SH-SY5Y (cell line): ENCODE data around the gene INPP5A.

Source experiments
- GATA2 ChIP-seq: IDR thresholded peaks from 2 replicates; pipeline ENCODE4 v1.6.1; 2011; ENCODE audit warnings: mild to moderate bottlenecking, low read depth, low read length
- GATA3 ChIP-seq: IDR thresholded peaks from 2 replicates; pipeline ENCODE4 v1.6.1; 2011; ENCODE audit warnings: low read depth, mild to moderate bottlenecking, low read length, moderate library complexity

The INPP5A gene

DNA sequence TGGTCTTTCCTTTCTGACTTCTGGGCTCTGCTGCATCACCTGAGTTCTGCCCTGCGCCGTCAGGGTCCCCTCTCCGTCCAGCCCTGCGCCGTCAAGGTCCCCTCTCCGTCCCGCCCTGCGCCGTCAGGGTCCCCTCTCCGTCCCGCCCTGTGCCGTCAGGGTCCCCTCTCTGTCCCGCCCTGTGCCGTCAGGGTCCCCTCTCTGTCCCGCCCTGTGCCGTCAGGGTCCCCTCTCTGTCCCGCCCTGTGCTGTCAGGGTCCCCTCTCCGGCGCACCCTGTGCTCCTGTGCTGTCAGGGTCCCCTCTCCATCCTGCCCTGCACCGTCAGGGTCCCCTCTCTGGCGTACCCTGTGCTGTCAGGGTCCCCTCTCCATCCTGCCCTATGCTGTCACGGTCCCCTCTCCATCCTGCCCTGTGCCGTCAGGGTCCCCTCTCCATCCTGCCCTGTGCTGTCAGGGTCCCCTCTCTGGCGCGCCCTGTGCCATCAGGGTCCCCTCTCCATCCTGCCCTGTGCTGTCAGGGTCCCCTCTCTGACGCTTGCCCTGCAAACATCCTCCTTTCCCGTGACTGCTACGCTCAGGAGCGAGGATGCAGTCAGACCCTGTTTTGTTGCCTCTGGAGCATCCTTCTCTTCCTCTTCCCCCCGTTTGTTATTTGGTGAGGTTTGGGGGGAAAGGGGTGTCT is 66.4 kb downstream of the INPP5A start:
- TF ChIP-seq GATA2 (no peak), GATA3 (no peak)

DNA sequence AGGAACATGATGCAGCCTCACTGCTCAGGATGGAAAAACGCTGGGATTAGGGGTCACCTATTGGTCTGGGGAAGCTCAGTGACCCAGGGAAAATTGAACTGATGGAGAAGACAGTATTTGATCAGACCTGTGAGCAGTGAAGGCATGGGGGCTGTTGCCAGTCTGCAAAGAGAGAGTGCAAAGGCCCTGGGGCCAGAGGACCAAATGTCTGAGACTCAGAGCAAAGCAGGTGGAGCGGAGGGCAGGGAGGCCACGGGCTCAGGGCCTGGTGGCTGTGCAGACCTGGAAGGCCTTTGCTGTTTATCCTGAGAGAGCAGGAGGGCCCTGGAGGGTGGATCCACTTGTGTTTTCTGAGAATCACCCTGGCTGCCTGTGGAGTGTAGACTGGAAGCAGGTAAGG is 67.1 kb downstream of the INPP5A start:
- TF ChIP-seq GATA3, result no peak
- TF ChIP-seq GATA2, result no peak

DNA sequence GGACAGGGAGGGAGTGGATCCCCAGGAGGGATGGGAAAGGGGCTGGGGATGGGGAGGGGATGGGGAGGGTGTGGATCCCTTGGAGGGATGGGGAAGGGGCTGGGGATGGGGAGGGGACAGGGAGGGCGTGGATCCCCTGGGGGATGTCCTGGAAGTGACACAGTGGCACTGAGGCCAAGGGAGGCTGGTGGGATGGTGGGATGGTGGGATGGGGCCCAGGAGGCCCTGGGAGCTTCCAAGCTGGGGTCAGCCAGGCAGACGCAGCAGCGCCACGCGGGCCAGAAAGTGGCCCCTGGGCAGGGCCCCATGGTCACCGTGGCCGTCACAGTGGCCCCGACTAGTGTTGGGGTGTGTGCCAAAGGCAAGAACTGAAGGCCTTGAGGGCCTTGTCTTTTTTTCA is 67.8 kb downstream of the INPP5A start:
- TF ChIP-seq GATA2, result no peak
- no peak for TF ChIP-seq GATA3

DNA sequence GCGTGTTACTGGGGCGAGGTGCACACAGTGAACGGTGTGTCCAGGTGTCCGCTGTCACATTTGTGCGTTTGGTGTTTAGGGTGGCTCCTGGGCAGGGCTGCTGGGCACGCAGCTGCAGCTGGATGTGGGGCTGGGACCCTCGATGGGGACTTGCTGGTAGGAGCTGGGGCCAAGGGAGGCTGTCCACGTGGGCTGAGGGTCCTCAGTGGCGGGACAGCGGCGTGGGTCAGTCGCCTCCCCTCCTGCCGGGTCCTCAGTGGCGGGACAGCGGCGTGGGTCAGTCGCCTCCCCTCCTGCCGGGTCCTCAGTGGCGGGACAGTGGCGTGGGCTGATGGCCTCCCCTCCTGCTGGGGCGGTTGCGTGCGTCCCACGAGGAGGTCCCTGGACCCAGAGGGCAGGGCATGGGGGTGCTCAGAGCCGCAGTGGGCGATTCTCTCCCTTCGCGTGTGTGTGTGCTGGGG is 68.5 kb downstream of the INPP5A start:
- no peak for TF ChIP-seq GATA3
- no peak for TF ChIP-seq GATA2

DNA sequence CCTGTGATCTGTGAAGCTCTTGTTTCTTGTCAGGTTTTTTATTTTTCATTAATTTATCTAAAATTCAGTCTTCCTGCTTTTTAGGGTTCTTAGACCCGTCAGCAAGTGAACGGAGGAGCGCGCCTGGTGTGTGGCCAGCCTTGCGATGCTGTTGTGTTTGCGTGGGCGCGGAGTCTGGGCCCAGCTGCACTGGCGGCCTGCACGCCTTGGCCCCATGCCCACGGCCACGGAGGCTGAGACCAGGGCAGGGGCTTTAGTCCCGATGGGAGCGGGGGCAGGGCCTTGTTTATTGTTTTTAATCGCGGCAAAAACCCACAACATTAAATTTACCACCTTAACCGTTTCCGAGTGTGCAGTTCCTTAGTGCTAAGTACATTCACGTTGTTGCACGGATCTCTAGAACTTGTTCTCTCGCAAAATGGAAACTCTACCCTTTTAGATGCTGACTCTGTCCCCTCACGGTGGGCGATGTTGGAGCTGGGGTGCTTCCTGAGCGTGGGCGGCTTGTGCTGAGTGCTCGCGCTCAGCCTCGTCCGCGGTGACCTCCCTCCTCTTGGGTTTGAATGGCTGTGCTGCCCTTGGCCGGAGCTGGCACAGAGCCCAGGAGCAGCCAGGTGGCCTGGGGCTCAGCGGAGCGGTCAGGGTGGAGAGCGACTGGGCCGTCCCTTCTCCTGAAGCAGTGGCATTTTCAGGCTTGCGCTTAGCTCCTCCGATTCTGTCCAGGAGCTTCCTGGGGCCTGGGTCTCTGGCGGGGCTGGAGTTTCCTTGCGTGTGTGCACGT is 69.1 kb downstream of the INPP5A start:
- TF ChIP-seq GATA3, result no peak
- no peak for TF ChIP-seq GATA2

DNA sequence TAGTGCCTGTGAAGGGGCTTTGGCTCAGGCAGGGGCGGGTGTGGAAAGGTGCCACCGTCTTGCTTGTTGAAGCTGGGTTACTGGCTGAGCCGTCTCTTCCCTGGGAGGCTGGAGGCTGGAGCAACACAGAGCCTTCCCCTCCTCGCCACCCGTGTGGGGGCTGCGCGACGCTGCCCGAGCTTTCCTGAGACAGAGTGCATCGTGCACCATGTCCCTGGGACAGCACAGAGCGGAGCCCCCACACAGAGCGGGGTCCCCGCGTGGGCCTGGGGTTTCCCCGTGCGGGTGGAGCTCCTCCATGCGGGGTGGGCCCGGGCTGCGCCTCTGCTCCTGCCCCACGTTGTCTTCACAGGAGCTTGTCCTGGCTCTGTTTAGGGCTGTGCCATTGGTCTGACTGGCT is 69.9 kb downstream of the INPP5A start:
- TF ChIP-seq GATA3 (no peak), GATA2 (no peak)

DNA sequence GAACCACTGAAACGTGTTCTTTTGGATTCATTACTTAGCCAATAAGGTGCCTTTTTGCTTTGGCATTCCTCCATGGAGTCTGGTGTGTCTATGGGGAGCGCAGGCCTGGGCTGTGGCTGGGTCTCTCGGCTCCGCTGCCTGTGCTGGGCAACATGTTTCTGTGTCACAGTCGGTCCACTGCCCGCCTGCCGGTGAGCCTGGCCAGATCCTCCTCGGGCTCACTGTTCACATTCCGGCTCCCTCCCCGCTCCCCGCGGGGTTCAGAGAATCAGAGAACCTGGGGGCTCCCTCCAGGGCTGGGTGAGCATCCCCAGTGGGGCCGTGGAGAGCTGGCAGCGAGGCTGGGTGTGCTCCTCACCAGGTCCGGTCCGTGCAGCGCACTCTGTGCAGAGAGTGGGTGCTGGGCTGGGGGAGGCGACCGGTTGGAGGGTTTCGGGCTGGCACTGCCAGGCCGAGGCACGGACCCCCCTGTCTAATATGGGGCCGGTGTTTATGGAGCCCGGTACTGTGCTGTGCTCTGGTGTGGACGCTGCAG is 70.4 kb downstream of the INPP5A start:
- TF ChIP-seq GATA3 (no peak), GATA2 (no peak)

DNA sequence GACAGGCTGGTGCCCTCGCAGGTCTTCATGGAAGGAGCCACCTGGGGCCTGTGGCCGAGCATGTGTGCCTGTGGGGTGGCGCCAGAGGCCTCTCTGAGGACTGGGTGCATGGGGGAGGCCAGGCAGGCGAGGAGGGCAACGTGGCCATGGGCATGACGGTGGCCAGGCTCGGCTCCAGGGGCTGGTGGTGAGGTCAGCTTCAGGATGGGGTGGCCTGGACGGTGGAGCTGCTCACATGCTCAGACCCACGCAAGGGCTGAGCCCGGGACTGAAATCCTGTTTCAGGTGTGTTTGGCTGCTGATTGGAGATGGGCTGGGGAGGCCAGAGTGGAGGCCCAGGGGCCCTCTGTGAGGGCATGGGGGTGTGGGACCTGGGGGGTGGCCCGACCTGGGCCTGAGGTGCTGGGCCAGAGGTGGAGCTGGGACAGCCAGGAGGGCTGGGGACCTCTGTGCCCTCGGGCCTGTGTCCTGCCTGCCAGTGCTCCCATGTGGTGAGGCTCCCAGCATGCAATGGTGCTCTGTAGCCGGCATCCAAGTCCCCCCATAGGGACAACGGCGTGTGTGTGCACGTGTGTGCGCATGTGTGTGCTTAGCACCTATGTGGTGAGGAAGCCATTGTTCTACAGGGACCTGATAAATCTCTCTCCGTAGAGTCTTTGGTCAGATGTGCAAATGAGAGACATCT is 71.1 kb downstream of the INPP5A start:
- TF ChIP-seq GATA2, result no peak
- no peak for TF ChIP-seq GATA3

DNA sequence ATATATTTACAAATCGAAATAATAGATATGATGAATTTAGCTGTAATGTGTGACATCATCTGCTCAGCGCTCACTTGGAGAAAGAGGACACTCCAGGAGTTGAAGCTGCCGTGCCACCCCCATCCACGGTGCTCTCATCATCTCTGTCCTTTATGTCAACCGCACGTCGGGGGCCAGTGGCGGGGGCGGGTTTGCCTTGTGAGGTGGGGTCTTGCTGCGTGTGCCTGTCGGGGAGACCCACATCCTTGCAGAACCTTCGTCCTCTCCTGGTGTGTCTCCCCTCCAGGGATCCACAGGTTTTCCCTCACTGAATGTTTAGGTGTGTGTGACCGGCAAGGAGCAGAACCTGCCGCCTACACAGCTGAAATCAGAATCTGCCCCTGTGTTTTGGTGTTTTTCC is 71.6 kb downstream of the INPP5A start:
- TF ChIP-seq GATA3 (no peak), GATA2 (no peak)

DNA sequence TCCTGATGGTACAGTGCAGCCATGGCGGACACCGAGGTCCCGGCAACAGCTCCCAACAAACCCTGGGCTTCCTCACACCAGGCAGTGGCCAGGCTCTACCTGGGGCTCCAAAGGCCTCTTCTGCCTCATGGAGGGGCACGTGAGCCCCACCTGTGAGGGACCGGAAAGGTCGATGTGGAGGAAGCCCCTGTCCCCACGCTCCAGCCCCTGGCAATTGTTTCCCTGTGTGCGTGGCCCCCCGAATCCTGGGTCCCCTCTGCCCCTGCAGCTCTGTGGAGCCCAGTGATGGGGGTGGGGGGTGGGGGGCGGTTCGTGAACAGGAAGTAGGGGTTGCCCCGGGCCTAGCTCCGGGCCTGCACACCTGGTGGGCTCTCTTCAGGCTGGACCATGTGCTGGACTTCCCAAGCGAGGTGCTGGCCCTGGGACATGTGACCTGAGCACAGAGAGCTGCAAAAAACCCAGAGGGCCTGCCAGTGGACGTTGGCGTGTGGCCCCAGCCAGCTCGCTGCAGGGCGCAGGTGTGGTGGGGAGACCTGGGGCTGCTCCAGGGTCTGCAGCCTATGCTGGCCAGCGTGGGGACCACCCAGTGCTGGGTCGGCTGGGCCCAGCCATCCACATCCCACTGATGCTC is 72.6 kb downstream of the INPP5A start:
- no peak for TF ChIP-seq GATA2
- no peak for TF ChIP-seq GATA3

DNA sequence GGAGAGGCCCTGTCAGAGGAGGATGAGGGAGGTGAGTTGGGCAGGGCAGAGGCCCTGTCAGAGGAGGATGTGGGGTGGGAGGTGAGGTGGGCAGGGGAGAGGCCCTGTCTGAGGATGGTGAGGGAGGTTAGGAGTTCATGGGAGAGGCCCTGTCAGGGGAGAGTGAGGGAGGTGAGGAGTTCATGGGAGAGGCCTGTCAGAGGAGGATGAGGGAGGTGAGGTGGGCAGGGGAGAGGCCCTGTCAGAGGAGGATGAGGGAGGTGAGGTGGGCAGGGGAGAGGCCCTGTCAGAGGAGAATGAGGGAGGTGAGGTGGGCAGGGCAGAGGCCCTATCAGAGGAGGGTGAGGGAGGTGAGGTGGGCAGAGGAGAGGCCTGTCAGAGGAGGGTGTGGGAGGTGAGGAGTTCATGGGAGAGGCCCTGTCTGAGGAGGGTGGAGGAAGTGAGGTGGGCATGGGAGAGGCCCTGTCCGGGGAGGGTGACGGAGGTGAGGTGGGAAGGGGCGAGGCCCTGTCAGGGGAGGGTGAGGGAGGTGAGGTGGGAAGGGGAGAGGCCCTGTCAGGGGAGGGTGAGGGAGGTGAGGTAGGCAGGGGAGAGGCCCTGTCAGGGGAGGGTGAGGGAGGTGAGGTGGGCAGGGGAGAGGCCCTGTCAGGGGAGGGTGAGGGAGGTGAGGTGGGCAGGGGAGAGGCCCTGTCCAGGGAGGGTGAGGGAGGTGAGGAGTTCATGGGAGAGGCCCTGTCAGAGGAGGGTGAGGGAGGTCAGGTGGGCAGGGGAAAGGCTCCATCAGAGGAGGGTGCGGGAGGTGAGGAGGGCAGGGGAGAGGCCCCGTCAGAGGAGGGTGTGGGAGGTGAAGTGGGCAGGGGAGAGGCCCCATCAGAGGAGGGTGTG is 73.7 kb downstream of the INPP5A start:
- TF ChIP-seq GATA3 (no peak), GATA2 (no peak)

DNA sequence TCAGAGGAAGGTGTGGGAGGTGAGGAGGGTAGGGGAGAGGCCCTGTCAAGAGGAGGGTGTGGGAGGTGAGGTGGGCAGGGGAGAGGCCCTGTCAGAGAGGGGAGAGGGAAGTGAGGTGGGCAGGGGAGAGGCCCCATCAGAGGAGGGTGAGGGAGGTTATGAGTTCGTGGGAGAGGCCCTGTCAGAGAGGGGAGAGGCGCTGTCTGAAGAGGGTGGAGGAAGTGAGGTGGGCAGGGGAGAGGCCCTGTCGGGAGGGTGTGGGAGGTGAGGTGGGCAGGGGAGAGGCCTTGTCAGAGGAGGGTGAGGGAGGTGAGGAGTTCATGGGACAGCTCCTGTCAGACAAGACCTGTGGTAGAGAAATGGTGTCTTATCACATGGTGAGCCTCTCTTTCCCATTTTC is 74.4 kb downstream of the INPP5A start:
- TF ChIP-seq GATA2 (no peak), GATA3 (no peak)

DNA sequence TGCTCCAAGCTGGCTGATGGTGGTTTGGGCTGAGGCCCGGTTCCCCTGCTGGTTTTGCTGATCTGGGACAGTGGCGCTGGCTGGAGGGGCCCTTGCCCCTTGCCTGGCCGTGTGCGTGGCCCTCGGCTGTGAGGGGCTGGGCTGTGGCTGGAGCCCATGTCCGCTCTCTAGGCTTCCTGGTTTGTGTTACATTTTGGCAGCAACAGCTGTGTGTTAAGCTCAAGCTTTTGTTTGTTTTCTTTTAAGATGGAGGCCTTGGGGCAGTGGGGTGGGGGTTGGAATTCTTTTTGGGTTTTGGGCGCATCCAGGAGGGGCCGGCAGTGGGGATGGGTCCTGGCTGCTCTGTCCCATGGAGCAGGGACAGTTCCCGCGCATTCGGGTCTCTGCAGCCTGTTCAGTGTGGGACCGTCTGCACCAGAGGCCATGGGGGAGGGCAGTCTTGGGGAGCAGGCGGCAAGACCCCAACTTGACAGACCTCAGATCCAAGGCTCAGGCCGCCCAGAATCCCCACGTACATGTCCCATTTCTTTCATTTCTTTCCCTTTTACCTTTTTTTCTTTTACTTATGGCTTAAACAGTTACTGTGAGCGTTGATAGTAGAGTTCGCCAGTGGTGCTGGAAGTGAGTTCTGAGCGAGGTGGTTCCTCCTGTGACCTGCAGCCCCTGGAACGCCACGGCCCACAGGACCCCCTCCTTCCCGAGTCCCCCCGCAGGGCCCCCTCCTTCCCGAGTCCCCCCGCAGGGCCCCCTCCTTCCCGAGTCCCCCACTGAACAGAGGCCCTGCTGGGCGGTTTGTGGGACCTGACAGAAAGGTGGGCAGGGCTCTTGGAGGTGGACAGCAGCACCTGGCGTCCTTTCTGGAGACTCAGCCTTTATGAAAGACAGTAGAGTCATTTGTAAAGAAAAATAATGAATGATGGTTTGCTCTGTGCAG is 75.3 kb downstream of the INPP5A start:
- TF ChIP-seq GATA2 (no peak), GATA3 (no peak)
